Measurements from ENCODE around the gene NME4. TPM values are rescaled to one million over a fixed set of nuclear protein-coding genes. Genes with fewer than 3 reads are reported as not detected.

The NME4 gene
- total RNA-seq, 3 donors from 2014 or later (not counting 1 experiment from before 2014, with no cell fraction given), result 10.7 to 27.4 (median 25.4) TPM

- H3K27me3 ChIP-seq (ENCODE audit: control insufficient read depth, insufficient read depth, low read length), result no peaks in the 10 kb centered on the region
- no peaks in the 10 kb centered on the region for H3K36me3 Mint-ChIP-seq
- H3K36me3 ChIP-seq (ENCODE audit: control insufficient read depth, insufficient read depth, low read length), result peaks cover 11% of the 10 kb centered on the region
- peaks cover 10 to 24% of the 10 kb centered on the region in 2 donors for H3K4me1 Mint-ChIP-seq
- H3K9me3 ChIP-seq (ENCODE audit: control insufficient read depth, insufficient read depth, low read length), result no peaks in the 10 kb centered on the region
- H3K27ac Mint-ChIP-seq, result no peak overlapping the region
- H3K9me3 Mint-ChIP-seq, result no peaks in the 10 kb centered on the region
- peaks cover 46% of the 10 kb centered on the region for H3K4me1 ChIP-seq (ENCODE audit: control insufficient read depth, insufficient read depth, low read length)
- no peaks in the 10 kb centered on the region for H3K27me3 Mint-ChIP-seq (ENCODE audit: low read depth in 2 of 2)
- TF ChIP-seq CTCF (IDR thresholded peaks at IDR 0.05), result no peak
- ATAC-seq (peak in 2 of 3 donors; percentile 2 to 30), DNase-seq (no peak)
- peak overlapping the region; percentile 72 for H3K4me3 Mint-ChIP-seq
- intact Hi-C loops (cut with micrococcal nuclease), result no loop called here
- H3K4me3 ChIP-seq (ENCODE audit: low read length), result peak overlapping the region; percentile 62
- WGBS (ENCODE audit: insufficient coverage), result 2% methylated on average over 73 of the region's 73 CpGs
- H3K27ac ChIP-seq (ENCODE audit: low read length), result peak overlapping the region; percentile 5
These were observed 15.8 kb upstream of the NME4 start for GRCh38 chr16:381012-381788.

- Histone ChIP-seq H3K9me3 (ENCODE audit: control insufficient read depth, insufficient read depth, low read length) (no peaks in the 10 kb centered on the region), H3K4me3 (ENCODE audit: low read length) (peak within 1 kb of the TSS; percentile 63), H3K27me3 (ENCODE audit: control insufficient read depth, insufficient read depth, low read length) (no peaks in the 10 kb centered on the region), H3K36me3 (ENCODE audit: control insufficient read depth, insufficient read depth, low read length) (peaks cover 2% of the 10 kb centered on the region), H3K27ac (ENCODE audit: low read length) (peak within 1 kb of the TSS; percentile 5), H3K4me1 (ENCODE audit: control insufficient read depth, insufficient read depth, low read length) (peaks cover 46% of the 10 kb centered on the region)
- Mint-ChIP-seq H3K27ac (peak within 1 kb of the TSS; percentile 73 to 77), H3K9me3 (no peaks in the 10 kb centered on the region), H3K36me3 (no peaks in the 10 kb centered on the region), H3K27me3 (ENCODE audit: low read depth in 2 of 2) (no peaks in the 10 kb centered on the region), H3K4me3 (peak within 1 kb of the TSS; percentile 86), H3K4me1 (peaks cover 10 to 24% of the 10 kb centered on the region in 2 donors)
- no peak for TF ChIP-seq CTCF (IDR thresholded peaks at IDR 0.05)
- ATAC-seq, result peak; percentile 71 to 88 (median 81)
- DNase-seq, result peak; percentile 55 to 84
- intact Hi-C loops (cut with micrococcal nuclease), result no loop called here
- WGBS (ENCODE audit: insufficient coverage), result under 1% methylated on average over 105 of the region's 123 CpGs
These were observed 14.9 kb upstream of the NME4 start, which contains the start of gene PGAP6 for GRCh38 chr16:381789-382717. Gene PGAP6, minus strand, starts transcription at chr16:381978. Its CDS starts 157 bp downstream, at chr16:381821.

- Histone ChIP-seq H3K4me3 (ENCODE audit: low read length) (peak overlapping the region; percentile 8), H3K27ac (ENCODE audit: low read length) (peak overlapping the region; percentile 15), H3K27me3 (ENCODE audit: control insufficient read depth, insufficient read depth, low read length) (no peaks in the 10 kb centered on the region), H3K9me3 (ENCODE audit: control insufficient read depth, insufficient read depth, low read length) (no peaks in the 10 kb centered on the region), H3K4me1 (ENCODE audit: control insufficient read depth, insufficient read depth, low read length) (peaks cover 46% of the 10 kb centered on the region), H3K36me3 (ENCODE audit: control insufficient read depth, insufficient read depth, low read length) (no peaks in the 10 kb centered on the region)
- no peak for TF ChIP-seq CTCF (IDR thresholded peaks at IDR 0.05)
- ATAC-seq, result peak in 2 of 3 donors; percentile 19 to 46
- no peaks in the 10 kb centered on the region for H3K9me3 Mint-ChIP-seq
- peak; percentile 51 to 70 for DNase-seq
- H3K4me1 Mint-ChIP-seq, result peaks cover 10 to 22% of the 10 kb centered on the region in 2 donors
- H3K27me3 Mint-ChIP-seq (ENCODE audit: low read depth in 2 of 2), result no peaks in the 10 kb centered on the region
- H3K36me3 Mint-ChIP-seq, result no peaks in the 10 kb centered on the region
- 23% methylated on average over 33 of the region's 33 CpGs for WGBS (ENCODE audit: insufficient coverage)
- intact Hi-C loops (cut with micrococcal nuclease), result no loop called here
- peak overlapping the region; percentile 86 for H3K4me3 Mint-ChIP-seq
- H3K27ac Mint-ChIP-seq, result peak overlapping the region; percentile 73 to 77
These were observed 13.5 kb upstream of the NME4 start for GRCh38 chr16:383326-384051.

Data from natural killer cell (primary cell).